DMS153 treated with DMSO at 0.1 percent for 48 hours (cell line): ENCODE data around the gene UHRF2.
"Not testable (repeated sequence)": the region's sequence is repeated elsewhere in the genome, so short reads cannot be mapped to it uniquely, and the experiment has no call there.

Experiments
- DNase-seq: peaks from one replicate; lab custom pipeline; 2025; ENCODE audit not compliant: unreplicated experiment; lab: John Stamatoyannopoulos, UW

Gene UHRF2

DNA sequence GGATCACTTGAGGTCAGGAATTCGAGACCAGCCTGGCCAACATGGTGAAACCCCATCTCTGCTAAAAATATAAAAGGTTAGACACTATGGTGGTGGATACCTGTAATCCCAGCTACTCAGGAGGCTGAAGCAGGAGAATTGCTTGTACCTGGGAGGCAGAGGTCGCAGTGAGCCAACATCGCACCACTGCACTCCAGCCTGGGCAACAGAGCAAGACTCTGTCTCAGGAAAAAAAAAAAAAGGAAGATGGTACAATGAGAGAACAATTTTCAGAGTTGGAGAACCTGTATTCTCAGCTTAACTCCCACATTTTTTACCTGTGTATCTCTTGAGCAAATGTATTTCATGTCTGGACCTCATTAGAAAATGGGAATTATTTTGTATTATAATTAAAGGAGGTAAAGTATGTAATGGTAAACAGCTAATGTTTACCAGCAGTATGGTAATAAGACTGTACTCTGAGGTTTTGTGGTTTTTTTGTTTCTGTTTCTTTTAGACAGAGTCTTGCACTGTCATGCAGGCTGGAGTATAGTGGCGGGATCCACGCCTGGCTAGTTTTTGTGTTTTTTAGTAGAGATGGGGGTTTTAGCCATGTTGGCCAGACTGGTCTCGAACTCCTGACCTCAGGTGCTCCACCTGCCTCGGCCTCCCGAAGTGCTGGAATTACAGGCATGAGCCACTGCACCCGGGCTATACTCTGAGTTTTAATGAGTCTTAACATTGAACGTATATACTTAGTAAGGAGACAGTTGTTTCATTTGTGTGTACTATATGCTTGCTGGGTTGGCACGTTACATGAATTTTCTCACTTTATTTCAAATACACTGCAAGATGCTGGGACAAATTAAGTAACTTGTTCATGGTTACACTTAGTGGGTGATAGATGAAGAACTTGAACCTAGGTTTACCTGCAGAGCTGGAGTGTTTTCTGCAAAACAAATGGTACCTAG is 16.2 kb downstream of the UHRF2 start:
- no peak for DNase-seq

DNA sequence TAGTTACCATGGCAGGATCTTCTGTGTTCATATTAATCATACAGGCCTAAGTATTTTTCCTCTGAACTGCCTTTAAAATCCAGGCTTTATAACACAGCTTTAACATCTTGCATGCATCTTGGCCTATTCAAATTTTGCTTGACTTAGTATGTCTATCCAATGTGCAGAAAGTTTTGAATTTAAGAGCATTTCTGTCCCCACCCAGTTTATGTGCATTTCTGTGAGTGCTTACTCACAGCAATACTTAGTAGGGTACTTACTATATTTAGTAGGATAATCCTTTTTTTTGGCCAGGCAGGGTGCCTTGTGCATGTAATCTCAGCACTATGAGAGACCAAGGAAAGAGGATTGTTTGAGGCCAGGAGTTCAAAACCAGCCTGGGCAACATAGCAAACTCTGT is 18.0 kb downstream of the UHRF2 start:
- no peak for DNase-seq

DNA sequence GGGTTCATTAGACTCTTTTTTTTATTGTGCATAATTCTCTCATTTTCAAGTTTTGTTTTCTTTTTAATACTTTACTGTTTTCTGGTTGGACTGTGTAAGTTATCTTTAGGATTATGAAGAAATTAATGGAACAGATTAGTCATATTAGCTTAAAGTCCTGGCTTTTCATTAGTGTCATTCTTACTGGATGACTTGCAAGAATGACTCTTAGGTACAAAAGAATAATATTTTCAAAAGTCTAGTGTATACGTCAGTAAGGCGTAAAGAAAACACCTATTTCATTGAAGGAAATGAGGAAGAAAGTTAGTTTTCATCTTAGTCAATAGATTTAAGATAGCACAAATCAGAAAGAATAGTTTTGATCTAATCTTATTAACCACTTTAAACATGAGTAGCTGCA is 20.4 kb downstream of the UHRF2 start:
- no peak for DNase-seq

- no peak for DNase-seq
Measured at GRCh38 chr9:6439051-6439703, 26.2 kb downstream of the UHRF2 start.

DNA sequence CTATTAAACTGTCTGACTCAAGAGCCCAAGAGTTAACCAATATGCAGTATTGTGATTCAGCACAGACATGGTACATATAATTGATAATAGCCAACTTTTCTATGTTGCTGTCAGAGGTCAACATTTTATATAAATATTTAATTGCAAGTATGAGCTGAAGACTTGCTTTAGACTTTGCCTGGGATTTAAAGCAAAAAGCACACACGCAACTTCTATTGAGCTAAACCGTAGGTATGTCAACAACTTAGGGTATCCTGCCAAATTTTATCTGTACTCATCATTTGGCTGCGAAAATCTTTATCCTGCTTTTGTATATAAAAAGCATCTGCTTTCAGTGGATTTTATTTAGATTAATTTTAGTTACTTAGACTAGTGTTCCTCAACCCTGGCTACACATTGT is 27.4 kb downstream of the UHRF2 start:
- DNase-seq, result no peak

GRCh38 chr9:6441269-6441668 is 28.3 kb downstream of the UHRF2 start:
- no peak for DNase-seq

- no peak for DNase-seq
Measured at GRCh38 chr9:6443661-6444060, 30.7 kb downstream of the UHRF2 start.

DNA sequence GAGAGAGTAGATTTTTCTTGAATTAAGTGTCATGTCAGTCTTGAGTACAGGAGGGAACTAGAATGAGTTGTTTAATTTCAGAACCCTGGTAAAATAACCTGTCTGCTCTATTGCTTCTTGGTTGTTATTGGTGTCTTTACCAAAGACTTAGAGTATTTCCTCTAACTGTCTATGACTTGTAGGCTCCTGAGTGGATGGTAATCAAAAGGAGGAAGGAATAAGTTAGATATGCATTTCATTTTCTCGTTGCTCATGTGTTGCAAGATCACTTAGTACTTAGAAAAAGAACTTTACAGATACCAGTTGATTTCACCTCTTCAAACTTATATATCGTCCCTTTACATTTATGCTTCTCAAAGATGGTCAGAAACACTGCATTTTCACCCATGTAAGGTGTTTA is 31.1 kb downstream of the UHRF2 start:
- no peak for DNase-seq

GRCh38 chr9:6449086-6449485 is 36.1 kb downstream of the UHRF2 start:
- no peak for DNase-seq

GRCh38 chr9:6449645-6450044 is 36.6 kb downstream of the UHRF2 start:
- DNase-seq, result no peak

- no peak for DNase-seq
Measured at GRCh38 chr9:6450641-6451375, 37.8 kb downstream of the UHRF2 start.

DNA sequence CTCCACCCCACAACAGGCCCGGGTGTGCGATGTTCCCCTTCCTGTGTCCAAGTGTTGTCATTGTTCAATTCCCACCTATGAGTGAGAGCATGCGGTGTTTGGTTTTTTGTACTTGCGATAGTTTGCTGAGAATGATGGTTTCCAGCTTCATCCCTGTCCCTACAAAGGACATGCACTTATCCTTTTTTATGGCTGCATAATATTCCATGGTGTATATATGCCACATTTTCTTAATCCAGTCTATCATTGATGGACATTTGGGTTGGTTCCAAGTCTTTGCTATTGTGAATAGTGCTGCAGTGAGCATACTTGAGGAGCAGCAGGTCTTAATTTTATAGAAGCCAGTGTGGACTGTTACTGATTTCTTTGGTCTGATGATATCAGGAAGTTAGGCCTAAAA is 42.3 kb downstream of the UHRF2 start:
- not testable (repeated sequence) for DNase-seq

DNA sequence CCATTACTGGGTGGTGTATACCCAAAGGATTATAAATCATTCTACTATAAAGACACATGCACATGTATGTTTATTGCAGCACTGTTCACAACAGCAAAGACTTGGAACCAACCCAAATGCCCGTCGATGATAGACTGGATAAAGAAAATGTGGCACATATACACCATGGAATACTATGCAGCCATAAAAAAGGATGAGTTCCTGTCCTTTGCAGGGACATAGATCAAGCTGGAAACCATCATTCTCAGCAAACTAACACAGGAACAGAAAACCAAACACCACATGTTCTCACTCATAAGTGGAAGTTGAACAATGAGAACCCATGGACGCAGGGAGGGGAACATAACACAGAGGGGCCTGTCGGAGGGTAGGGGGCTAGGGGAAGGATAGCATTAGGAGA is 45.7 kb downstream of the UHRF2 start:
- DNase-seq, result not testable (repeated sequence)

GRCh38 chr9:6459718-6460117 is 46.7 kb downstream of the UHRF2 start:
- no peak for DNase-seq

DNA sequence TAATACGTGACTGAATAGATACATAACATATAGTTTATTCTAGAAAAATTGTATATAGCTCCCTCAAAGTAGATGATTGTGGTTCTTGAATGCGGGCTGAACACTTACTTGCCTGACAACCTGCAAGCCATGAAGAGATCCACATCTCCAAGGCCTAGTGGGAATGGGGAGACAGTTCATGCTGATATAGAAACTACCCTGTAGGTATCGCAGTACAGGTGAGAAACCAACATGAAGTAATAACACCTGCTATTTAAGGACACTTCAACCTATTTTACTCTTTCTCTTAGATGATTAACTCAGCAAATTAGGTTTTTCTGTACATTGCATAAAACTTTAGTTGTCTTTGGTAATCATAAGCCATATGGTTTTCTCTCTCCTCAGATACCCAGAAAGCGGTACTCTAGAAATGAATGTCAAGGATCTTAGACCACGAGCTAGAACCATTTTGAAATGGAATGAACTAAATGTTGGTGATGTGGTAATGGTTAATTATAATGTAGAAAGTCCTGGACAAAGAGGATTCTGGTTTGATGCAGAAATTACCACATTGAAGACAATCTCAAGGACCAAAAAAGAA is 47.3 kb downstream of the UHRF2 start:
- DNase-seq, result no peak

- DNase-seq, result no peak
Measured at GRCh38 chr9:6461619-6462018, 48.6 kb downstream of the UHRF2 start.

GRCh38 chr9:6467006-6467625 is 54.1 kb downstream of the UHRF2 start:
- no peak for DNase-seq

- no peak for DNase-seq
Measured at GRCh38 chr9:6471231-6471850, 58.3 kb downstream of the UHRF2 start.

DNA sequence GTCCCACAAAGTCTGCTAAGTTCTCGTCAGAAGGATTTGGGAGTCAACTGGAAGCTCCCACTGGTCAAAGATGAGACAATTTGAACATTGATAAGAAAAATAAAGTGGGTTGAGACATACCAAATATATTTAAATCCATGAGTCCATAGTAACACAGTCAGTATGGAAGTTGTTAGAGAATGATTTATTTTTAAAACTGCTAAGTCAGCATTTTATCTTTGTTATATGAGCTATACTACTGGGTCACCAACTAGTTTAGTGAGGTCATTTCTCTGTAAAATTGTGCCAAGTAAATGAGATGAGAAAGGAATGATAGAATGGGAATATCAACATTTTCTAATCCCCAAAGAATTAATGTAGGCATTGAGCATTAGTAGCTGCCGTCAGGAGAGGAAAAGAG is 60.2 kb downstream of the UHRF2 start:
- no peak for DNase-seq

- DNase-seq, result no peak
Measured at GRCh38 chr9:6479959-6480358, 67.0 kb downstream of the UHRF2 start.
